Fibroblast of the aortic adventitia (primary cell): ENCODE results near the gene ENTPD8. TPM values are rescaled to one million over a fixed set of nuclear protein-coding genes. Genes with fewer than 3 reads are reported as not detected.
A peak's percentile ranks its signal among the peaks of the same experiment; 100 is the strongest.

Experiments
- DNase-seq: peaks from one replicate; pipeline ENCODE4 v3.0.0-alpha.2; 2010; ENCODE audit warnings: low read depth
- H3K4me3 ChIP-seq: 2 replicates; pipeline ENCODE4 v1.5.1; 2011; ENCODE audit warnings: low read depth, mild to moderate bottlenecking, control low read depth, low read length, moderate library complexity
- total RNA-seq: library from RNA; depleted of rRNA; stranded (reverse); fragments of >200 nt; gene quantifications from 2 replicates; pipeline ENCODE4 v1.2.3, GENCODE V29; 2012; ENCODE audit warnings: low replicate concordance
- TF ChIP-seq, protein P1 (sequence below): IDR thresholded peaks from 2 replicates; pipeline ENCODE4 v1.5.1; 2011; ENCODE audit warnings: mild to moderate bottlenecking, low read length, control low read depth, inconsistent platforms; ENCODE audit not compliant: insufficient read depth

ENTPD8 gene
- total RNA-seq, 1 donor: not detected

DNA sequence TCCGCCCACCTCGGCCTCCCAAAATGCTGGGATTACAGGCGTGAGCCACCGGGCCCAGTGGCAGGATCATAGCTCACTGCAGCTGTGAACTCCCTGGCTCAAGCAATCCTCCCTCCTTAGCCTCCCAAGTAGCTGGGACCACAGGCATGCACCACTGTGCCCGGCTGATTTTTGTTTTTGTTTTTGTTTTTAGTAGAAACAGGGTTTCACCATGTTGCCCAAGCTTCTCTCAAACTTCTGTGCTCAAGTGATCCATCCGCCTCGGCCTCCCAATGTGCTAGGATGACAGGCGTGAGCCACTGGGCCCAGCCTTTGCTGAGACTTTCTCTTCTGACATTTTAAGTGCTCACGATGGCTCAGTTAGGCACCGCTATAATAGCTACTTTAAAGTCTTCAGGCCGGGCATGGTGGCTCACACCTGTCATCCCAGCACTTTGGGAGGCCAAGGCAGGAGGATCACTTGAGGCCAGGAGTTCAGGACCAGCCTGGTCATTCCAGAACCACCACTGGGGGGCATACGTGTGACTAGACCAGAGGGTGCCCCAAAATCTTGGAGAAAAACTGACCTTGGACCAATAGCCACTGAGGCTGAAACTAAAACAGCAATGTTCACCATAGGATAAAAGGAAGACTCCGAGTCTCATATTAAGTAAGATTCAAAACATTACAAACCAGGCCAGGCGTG, 3.1 kb upstream of the ENTPD8 start:
- H3K4me3 ChIP-seq: no peak overlapping the region
- no peak for DNase-seq
- TF ChIP-seq, protein P1, sequence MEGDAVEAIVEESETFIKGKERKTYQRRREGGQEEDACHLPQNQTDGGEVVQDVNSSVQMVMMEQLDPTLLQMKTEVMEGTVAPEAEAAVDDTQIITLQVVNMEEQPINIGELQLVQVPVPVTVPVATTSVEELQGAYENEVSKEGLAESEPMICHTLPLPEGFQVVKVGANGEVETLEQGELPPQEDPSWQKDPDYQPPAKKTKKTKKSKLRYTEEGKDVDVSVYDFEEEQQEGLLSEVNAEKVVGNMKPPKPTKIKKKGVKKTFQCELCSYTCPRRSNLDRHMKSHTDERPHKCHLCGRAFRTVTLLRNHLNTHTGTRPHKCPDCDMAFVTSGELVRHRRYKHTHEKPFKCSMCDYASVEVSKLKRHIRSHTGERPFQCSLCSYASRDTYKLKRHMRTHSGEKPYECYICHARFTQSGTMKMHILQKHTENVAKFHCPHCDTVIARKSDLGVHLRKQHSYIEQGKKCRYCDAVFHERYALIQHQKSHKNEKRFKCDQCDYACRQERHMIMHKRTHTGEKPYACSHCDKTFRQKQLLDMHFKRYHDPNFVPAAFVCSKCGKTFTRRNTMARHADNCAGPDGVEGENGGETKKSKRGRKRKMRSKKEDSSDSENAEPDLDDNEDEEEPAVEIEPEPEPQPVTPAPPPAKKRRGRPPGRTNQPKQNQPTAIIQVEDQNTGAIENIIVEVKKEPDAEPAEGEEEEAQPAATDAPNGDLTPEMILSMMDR: peak; percentile 5

DNA sequence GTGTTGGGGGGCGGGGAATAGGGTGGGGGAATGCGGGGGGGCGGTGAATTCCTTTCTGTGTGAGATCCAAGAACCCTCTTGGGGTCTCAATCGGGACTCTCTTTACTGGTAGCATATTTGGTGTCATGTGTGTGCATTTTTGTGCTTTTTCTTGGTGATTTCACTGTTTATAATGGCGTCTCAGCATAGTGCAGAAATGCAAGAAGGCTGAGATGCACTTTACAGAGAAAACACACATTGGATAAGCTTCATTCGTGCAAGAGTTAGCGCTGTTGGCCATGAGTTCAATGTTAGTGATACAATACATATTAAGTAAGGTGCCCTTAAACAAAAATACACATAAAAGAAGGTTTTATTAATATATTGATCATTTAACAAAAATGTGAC, 771 bp upstream of the ENTPD8 start:
- H3K4me3 ChIP-seq: no peak overlapping the region
- DNase-seq: no peak
- TF ChIP-seq, protein P1: no peak

DNA sequence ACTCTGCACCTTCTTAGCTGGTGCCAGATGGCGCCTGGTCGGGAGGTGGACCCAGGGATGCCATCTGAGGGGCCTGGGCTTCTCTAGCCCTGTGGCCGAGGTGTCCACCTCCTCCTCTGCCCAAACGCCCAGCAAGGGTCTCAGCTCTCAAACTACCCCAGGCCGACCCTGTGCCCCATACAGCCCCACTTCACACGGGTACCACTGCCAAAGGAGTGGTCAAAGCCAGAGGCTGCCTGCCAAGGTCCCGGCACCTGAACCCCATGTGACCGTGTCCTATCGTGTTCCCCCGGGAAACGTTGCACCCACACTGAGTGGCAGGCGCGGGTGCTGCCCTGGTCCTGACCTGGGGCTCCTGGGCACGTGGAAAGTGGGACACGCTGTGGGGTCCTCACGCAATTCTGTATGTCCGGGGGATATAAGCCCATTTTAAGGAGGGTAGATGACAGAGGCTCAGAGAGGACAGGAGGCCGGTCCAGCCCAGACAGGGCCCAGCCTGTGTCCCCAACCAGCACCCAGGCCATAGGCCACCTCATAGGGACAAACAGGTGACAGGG, 1.9 kb downstream of the ENTPD8 start:
- TF ChIP-seq, protein P1: no peak
- no peak for DNase-seq

DNA sequence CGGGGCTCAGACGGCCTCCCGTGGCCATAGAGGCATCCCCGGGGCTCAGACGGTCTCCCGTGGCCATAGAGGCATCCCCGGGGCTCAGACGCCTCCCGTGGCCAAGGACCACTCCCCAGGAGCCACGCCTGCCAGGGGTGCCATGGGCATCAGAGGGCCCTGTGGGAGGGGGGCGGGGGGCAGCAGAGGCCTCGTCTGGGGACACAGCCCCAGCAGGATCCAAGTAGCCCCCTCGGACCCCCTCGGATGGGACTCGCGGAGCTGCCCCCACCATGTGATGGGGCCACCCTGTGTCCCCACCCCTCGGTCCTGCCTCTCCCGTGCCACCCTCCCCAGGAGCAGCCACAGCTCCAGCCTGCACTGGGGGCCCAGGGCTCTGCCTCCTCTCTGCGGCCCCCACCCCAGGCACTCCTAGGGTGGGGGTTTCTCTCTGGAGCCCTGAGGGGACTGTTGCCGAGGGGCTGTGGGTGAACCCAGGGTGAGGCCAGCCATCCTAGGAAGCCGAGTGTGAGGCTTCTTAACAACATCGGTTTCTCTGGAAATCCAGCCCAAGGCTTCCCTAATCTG, 2.5 kb downstream of the ENTPD8 start:
- H3K4me3 ChIP-seq: no peak overlapping the region
- TF ChIP-seq, protein P1: no peak
- DNase-seq: no peak

More for the DNA sequence above, 1.9 kb downstream of the ENTPD8 start:
- H3K4me3 ChIP-seq: no peak overlapping the region

DNA sequence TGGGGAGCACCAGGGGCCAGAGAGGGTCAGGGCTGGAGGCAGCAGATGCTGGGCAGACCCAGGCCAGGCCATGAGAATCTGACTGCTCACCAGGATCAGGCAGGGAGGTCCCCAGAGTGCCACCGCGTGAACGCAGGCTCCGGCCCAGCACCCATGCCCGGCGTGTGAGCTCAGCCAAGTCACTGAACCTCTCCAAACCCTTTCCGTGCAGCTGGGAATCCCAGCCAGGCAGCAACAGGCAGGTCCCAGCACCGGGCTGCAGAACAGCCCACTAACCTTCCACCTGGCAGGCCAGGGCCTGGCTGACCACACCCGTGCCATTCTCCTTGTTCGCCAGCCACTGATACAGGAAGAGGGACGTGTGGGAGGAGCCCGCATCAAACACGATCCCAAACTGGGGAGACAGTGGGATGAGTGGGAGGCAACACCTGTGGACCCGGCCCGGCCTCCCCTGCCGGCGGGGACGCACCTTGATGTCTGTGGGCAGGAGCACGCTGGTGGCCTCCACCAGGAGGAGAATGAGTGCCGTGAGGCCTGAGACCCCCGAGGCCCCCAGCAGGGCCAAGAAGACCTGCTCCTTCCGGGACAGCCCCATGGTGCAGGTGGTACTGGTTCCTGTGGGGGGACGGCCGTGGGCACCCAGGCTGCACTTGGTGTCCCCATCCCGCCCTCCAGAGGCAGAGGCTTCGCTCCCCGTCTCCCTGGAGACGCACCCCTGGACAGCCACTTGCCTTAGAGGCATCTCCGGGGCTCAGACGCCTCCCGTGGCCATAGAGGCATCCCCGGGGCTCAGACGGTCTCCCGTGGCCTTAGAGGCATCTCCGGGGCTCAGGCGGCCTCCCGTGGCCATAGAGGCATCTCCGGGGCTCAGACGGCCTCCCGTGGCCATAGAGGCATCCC, 3.2 kb downstream of the ENTPD8 start:
- no peak overlapping the region for H3K4me3 ChIP-seq
- TF ChIP-seq, protein P1: no peak
- no peak for DNase-seq

DNA sequence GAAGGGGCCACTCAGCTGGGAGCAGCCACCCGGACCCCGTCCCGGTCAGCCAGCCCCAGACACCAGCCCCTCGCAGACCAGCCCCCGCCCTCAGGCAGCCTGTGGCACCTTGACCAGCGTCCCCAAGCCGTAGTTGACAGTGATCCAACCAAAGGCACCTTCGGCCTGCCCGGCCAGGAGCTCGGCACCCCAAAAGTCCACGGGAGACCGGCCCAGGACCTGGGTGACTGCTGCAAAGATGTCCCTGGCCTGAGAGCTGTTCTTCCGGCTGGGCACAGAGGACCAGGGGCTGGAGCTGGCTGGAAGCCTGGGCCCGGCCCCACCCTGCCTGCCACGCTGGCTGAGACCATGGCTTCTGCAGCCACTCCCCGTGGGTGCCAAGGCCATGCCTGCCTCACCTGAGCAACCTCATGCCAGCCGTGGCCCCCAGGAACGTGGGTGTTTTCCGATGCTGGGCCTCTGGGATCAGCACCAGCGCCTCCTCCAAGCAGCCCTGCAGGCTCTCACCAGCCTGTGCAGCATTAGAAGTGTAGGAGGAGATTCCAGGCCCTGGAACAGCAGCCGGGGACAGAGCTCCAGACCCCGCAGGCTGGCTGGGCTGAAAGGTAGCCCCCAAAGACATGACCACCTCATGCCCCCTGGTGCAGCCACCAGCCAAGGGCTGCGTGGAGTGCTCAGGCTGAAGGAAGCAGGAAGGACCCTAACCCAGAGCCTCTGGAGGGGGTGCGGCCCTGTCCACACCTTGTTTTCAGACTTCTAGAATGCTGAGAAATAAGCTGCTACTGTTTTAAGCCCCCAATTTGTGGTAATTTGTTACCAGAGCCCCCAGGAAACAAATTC, 4.2 kb downstream of the ENTPD8 start:
- TF ChIP-seq, protein P1: no peak
- H3K4me3 ChIP-seq: no peak overlapping the region
- no peak for DNase-seq
